H1 (cell line): Measurements from ENCODE around the gene THAP4. TPM values are rescaled to one million over a fixed set of nuclear protein-coding genes. Genes with fewer than 3 reads are reported as not detected.

Experiments used
- polyA plus RNA-seq, 7 experiments: library from polyadenylated mRNA; depleted of rRNA in 3 of 7; stranded (reverse) in 5 of 7; unstranded in 2 of 7; fragments of >200 nt in 5 of 7; fragments of 200-250 nt in 2 of 7; gene quantifications; 1 replicate in 5 of 7; 2 replicates in 1 of 7; 4 replicates in 1 of 7; pipeline versions ENCODE4 v1.2.1 to v1.2.3, GENCODE V29; 2011 to 2013; ENCODE audit warnings: missing spikeins in 2 of 7, mixed read lengths in 2 of 7
- total RNA-seq: library from RNA; stranded (reverse); fragmentation: NEBNext Ultra II Directional; extraction: Animal tissue kit (Norgen Biotek cat#: 25700); gene quantifications from 2 replicates; pipeline ENCODE4 v1.2.1, GENCODE V29; 2021
- TF ChIP-seq, protein P1 (sequence below): IDR thresholded peaks from 2 replicates; pipeline ENCODE4 v1.6.1; 2011; ENCODE audit warnings: low read length, improper control_type of control experiment

The THAP4 gene
- total and polyA plus RNA-seq, 2 of the 8 experiments (the other 6 are each of a cell fraction or from before 2014, with no cell fraction given): 78.9 to 83.6 TPM

DNA sequence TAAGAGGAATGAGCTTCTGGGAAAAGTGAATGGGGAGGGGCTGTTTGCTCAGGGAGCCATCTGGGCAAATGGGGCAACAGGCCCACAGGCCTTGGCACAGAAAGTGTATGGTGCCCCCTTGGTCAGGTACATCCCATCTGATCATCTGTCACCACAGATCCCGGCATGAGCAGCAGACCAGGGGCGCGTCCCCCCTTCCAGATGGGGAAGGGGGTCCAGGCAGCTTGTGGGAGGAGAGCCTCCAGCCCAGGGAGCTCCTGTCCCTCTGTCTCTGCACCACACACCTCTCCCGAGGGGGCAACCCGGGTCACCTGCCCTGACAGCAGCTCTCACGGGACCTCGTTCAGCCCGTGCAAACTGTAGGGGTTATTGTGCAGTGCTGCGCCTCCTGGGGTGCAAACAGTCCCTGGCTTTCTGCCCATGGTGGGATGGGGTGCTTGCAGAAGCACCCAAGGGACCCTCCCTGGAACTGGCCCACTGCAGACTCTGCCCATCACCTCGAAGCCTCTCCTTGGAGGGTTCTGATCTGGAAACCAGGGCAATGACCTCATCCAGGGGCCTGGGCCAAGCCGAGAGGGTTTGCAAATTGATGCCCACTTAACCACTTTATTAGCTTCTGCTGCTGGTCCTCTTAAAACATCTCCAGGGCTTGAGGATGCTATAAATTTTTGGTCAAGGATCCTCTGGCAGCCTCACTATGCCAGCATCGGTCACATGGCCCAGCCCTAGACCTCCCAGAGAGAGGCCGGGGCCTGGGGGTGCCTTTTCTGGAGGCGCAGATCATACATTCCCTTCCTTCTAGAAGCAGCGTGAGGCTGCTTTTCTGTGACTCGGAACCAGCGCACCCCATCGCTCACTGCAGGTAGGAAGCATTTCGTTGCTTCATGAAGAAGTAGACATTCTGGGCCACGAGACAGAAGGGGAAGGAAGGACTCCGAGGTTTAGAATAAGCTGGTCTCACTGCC, 86.1 kb downstream of the THAP4 start (continued):
- TF ChIP-seq, protein P1, sequence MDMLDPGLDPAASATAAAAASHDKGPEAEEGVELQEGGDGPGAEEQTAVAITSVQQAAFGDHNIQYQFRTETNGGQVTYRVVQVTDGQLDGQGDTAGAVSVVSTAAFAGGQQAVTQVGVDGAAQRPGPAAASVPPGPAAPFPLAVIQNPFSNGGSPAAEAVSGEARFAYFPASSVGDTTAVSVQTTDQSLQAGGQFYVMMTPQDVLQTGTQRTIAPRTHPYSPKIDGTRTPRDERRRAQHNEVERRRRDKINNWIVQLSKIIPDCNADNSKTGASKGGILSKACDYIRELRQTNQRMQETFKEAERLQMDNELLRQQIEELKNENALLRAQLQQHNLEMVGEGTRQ: no peak
- TF ChIP-seq, all 59 proteins: peak for 0
